RWPE1 (cell line): ENCODE measurements around the gene POLE.
A peak's percentile ranks its signal among the peaks of the same experiment; 100 is the strongest.

Source experiments
- CTCF ChIA-PET: fragments of 350-600 bp; sonication (Branson Sonifier 250); formaldehyde crosslinking; extraction: SDS; loops from one replicate; lab custom pipeline; 2021; lab: Yijun Ruan, JAX
- POLR2A ChIA-PET: fragments of 400-600 bp; formaldehyde crosslinking; extraction: SDS; loops from one replicate; lab custom pipeline; 2020; ENCODE audit warnings: antibody characterized with exemption; ENCODE audit not compliant: low non-redundant PET; lab: Yijun Ruan, JAX
- DNase-seq: peaks from one replicate; pipeline ENCODE4 v3.0.0; 2012; ENCODE audit warnings: low spot score
- H3K27ac ChIP-seq: fragments of 450-650 bp; 2 replicates; pipeline ENCODE4 v1.5.1; 2017
- CTCF ChIP-seq: fragments of 450-650 bp; conservative IDR thresholded peaks from 2 replicates; pipeline ENCODE4 v1.5.1; 2017; ENCODE audit warnings: low read depth, mild to moderate bottlenecking

POLE gene

GRCh38 chr12:132719141-132719953 lies 32.2 kb upstream of the POLE start:
- TF ChIP-seq CTCF = no peak
- ChIA-PET POLR2A (no interaction called here), CTCF (no interaction called here)
- H3K27ac ChIP-seq = peak overlapping the region; percentile 52
- no peak for DNase-seq

GRCh38 chr12:132718644-132719043 lies 31.5 kb upstream of the POLE start:
- H3K27ac ChIP-seq = peak overlapping the region; percentile 52
- ChIA-PET CTCF (no interaction called here), POLR2A (no interaction called here)
- TF ChIP-seq CTCF = no peak
- no peak for DNase-seq

- no peak overlapping the region for H3K27ac ChIP-seq
- POLR2A ChIA-PET = interaction anchor here (0.6 kb wide), 1 partner anchor 33 kb away, joined by 3 read pairs; no protein-coding TSS in a partner anchor
- TF ChIP-seq CTCF = no peak
- CTCF ChIA-PET = interaction anchor here (0.6 kb wide), 1 partner anchor 15 kb away, joined by 3 read pairs; no protein-coding TSS in a partner anchor
- no peak for DNase-seq
Observed at GRCh38 chr12:132717531-132718387, 30.6 kb upstream of the POLE start.

GRCh38 chr12:132717011-132717410 lies 29.9 kb upstream of the POLE start:
- no peak for DNase-seq
- TF ChIP-seq CTCF = no peak
- H3K27ac ChIP-seq = peak overlapping the region; percentile 23
- CTCF ChIA-PET = interaction anchor here (0.6 kb wide), 1 partner anchor 14 kb away, joined by 3 read pairs; no protein-coding TSS in a partner anchor
- POLR2A ChIA-PET = no interaction called here

- ChIA-PET POLR2A (no interaction called here), CTCF (no interaction called here)
- no peak for DNase-seq
- peak overlapping the region; percentile 23 for H3K27ac ChIP-seq
- TF ChIP-seq CTCF = no peak
Observed at GRCh38 chr12:132716356-132716755, 29.2 kb upstream of the POLE start.

GRCh38 chr12:132715874-132716273 lies 28.7 kb upstream of the POLE start:
- no peak for TF ChIP-seq CTCF
- no peak for DNase-seq
- no peak overlapping the region; the same call in 1 of the 2 replicates for H3K27ac ChIP-seq
- ChIA-PET POLR2A (no interaction called here), CTCF (no interaction called here)
